A673 (cell line): ENCODE measurements around the gene PROX2. TPM values are rescaled to one million over a fixed set of nuclear protein-coding genes. Genes with fewer than 3 reads are reported as not detected.

Experiments used
- BruUV-seq: library from RNA; stranded (reverse); fragments of 400-500 nt; replicated peaks from 2 replicates; lab custom pipeline; 2021; lab: Mats Ljungman, UMichigan
- CTCF ChIA-PET: fragments of 300-600 bp; sonication (Branson Sonifier 250); formaldehyde crosslinking; loops from one replicate; lab custom pipeline; 2022; ENCODE audit warnings: antibody characterized with exemption; lab: Charles Lee
- POLR2A ChIA-PET: fragments of 300-600 bp; sonication (Branson Sonifier 250); formaldehyde crosslinking; loops from one replicate; lab custom pipeline; 2022; ENCODE audit warnings: antibody characterized with exemption; ENCODE audit not compliant: low non-redundant PET; lab: Charles Lee
- DNase-seq: peaks from one replicate; pipeline ENCODE4 v3.0.0-alpha.2; 2015; ENCODE audit warnings: low spot score
- H3K27ac ChIP-seq: fragments of 200-600 bp; sonication (generic); 2 replicates; pipeline ENCODE4 v1.5.1; 2016; ENCODE audit warnings: mixed run types, low read depth, mild to moderate bottlenecking, mixed read lengths, antibody characterized with exemption, low read length; ENCODE audit not compliant: poor library complexity, severe bottlenecking
- H3K27me3 ChIP-seq: fragments of 200-600 bp; sonication (generic); replicated peaks from 2 replicates; pipeline ENCODE4 v1.6.1; 2017; ENCODE audit warnings: mixed run types, low read depth, mild to moderate bottlenecking, mixed read lengths, antibody characterized with exemption, low read length; ENCODE audit not compliant: insufficient read depth, poor library complexity
- H3K36me3 ChIP-seq: fragments of 200-600 bp; sonication (generic); 2 replicates; pipeline ENCODE4 v1.6.1; 2016; ENCODE audit warnings: mixed run types, mild to moderate bottlenecking, mixed read lengths, antibody characterized with exemption, low read length; ENCODE audit not compliant: insufficient read depth, poor library complexity, severe bottlenecking
- H3K4me1 ChIP-seq: fragments of 200-600 bp; sonication (generic); 2 replicates; pipeline ENCODE4 v1.6.1; 2017; ENCODE audit warnings: mixed run types, mild to moderate bottlenecking, mixed read lengths, antibody characterized with exemption, low read length; ENCODE audit not compliant: insufficient read depth, poor library complexity, severe bottlenecking
- H3K4me3 ChIP-seq: fragments of 200-600 bp; sonication (generic); 2 replicates; pipeline ENCODE4 v1.5.1; 2016; ENCODE audit warnings: low read depth, mixed run types, mild to moderate bottlenecking, mixed read lengths, low read length; ENCODE audit not compliant: poor library complexity, severe bottlenecking
- H3K9me3 ChIP-seq: fragments of 200-600 bp; sonication (generic); 2 replicates; pipeline ENCODE4 v1.6.1; 2016; ENCODE audit warnings: mixed run types, low read depth, mild to moderate bottlenecking, mixed read lengths, antibody characterized with exemption, low read length; ENCODE audit not compliant: poor library complexity, severe bottlenecking
- EZH2 ChIP-seq: fragments of 200-600 bp; sonication (generic); IDR thresholded peaks from 2 replicates; pipeline ENCODE4 v1.6.1; 2017; ENCODE audit warnings: borderline replicate concordance, low read depth, mild to moderate bottlenecking, mixed read lengths, antibody characterized with exemption, low read length; ENCODE audit not compliant: poor library complexity, severe bottlenecking
- intact Hi-C: fragments of 100-400 bp; cut with micrococcal nuclease; formaldehyde crosslinking; loops from one replicate; pipeline ENCODE4 v1.10.0; 2022; ENCODE audit not compliant: unreplicated experiment
- total RNA-seq: library from RNA; stranded (reverse); gene quantifications from 2 replicates; pipeline ENCODE4 v1.2.3, GENCODE V29; 2021
- TF ChIP-seq, protein P1 (sequence below): fragments of 300-800, 200-600 bp; sonication (generic); conservative IDR thresholded peaks from 2 replicates; pipeline ENCODE4 v1.5.1; 2017; ENCODE audit warnings: low read depth, mild to moderate bottlenecking, antibody characterized with exemption, low read length, moderate library complexity, mixed read lengths

PROX2 gene
- total RNA-seq, 1 experiment from 2014 or later, result not detected

- ChIA-PET CTCF (interaction anchor here (0.7 kb wide), 1 partner anchor 180 kb away, joined by 3 read pairs; no protein-coding TSS in a partner anchor), POLR2A (interaction anchor here (0.6 kb wide), 1 partner anchor 187 kb away, joined by 5 read pairs; no protein-coding TSS in a partner anchor)
- intact Hi-C loops, result no loop called here
- no peak overlapping the region for H3K27ac ChIP-seq
- no peaks in the 10 kb centered on the region for H3K4me1 ChIP-seq
- no peaks in the 10 kb centered on the region for H3K9me3 ChIP-seq
- no peaks in the 10 kb centered on the region for H3K27me3 ChIP-seq
- no peak overlapping the region for H3K4me3 ChIP-seq
- no TSS peak for BruUV-seq
- TF ChIP-seq, protein P1, sequence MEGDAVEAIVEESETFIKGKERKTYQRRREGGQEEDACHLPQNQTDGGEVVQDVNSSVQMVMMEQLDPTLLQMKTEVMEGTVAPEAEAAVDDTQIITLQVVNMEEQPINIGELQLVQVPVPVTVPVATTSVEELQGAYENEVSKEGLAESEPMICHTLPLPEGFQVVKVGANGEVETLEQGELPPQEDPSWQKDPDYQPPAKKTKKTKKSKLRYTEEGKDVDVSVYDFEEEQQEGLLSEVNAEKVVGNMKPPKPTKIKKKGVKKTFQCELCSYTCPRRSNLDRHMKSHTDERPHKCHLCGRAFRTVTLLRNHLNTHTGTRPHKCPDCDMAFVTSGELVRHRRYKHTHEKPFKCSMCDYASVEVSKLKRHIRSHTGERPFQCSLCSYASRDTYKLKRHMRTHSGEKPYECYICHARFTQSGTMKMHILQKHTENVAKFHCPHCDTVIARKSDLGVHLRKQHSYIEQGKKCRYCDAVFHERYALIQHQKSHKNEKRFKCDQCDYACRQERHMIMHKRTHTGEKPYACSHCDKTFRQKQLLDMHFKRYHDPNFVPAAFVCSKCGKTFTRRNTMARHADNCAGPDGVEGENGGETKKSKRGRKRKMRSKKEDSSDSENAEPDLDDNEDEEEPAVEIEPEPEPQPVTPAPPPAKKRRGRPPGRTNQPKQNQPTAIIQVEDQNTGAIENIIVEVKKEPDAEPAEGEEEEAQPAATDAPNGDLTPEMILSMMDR, result no peak
- TF ChIP-seq EZH2, result no peak
- no peak for DNase-seq
- H3K36me3 ChIP-seq, result peaks cover 16% of the 10 kb centered on the region
Measured at GRCh38 chr14:74908861-74909341, 33.0 kb upstream of the PROX2 start.

DNA sequence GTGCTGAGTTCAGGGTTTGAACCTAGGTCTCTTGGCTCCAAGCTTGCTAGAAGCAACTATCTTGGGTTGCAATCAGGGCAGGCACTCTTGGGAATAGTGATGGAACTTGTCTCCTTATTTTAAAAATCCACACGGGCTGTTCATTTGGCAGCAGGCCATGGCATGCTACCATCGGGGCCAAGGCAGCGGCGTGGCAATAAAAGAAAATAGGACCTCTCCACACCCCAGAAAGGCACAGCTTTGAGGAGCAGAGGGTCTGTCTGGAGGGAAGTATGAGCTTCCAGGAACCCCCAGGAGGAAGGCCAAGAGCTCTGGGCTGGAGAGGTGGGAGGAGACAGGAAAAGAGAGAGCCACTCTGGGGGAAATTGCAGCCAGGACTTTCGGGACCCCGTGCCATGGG lies 31.8 kb upstream of the PROX2 start:
- Histone ChIP-seq H3K27me3 (no peaks in the 10 kb centered on the region), H3K9me3 (no peaks in the 10 kb centered on the region), H3K4me1 (no peaks in the 10 kb centered on the region), H3K4me3 (no peak overlapping the region), H3K36me3 (peaks cover 26% of the 10 kb centered on the region), H3K27ac (no peak overlapping the region)
- no TSS peak for BruUV-seq
- ChIA-PET CTCF (interaction anchor here (0.7 to 3.3 kb wide), 3 partner anchors 14 to 215 kb away, joined by 3 to 26 read pairs (median 3); no protein-coding TSS in a partner anchor), POLR2A (no interaction called here)
- TF ChIP-seq EZH2, result no peak
- TF ChIP-seq, protein P1, result no peak
- intact Hi-C loops, result no loop called here
- DNase-seq, result no peak

DNA sequence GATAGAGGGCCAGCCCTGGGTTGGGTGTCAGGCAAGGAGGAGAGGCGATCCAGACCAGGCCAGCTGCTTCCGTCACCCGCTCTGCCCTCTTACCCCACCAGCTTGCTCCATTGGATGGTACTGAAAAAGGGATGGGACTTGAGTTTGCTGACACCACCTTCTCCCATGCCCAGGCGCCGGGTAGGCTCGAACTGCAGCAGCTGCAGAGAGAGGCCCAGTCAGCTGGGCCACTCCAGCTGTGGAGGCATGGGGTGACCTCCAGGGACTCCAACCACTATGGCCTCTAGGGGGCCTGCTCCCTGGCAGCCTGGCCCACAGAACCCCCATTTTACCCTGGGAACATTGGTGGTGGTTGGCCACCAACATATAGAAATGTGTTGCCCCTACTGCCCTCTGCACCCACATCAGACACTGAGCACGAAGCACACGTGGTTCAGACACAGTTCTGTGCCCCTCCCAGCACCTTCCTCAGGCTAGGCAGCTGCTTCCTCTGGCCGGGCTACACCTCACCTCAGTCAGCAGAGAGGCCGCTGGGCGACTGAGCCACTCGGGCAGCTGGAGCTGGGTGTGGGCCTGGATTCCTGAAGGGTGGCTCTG lies 31.1 kb upstream of the PROX2 start:
- ChIA-PET POLR2A (no interaction called here), CTCF (interaction anchor here (3.3 kb wide), 1 partner anchor 47 kb away, joined by 26 read pairs; no protein-coding TSS in a partner anchor)
- BruUV-seq, result no TSS peak
- TF ChIP-seq EZH2, result no peak
- TF ChIP-seq, protein P1, result peak; percentile 40; the same call in 1 of the 2 replicates
- no peaks in the 10 kb centered on the region for H3K9me3 ChIP-seq
- DNase-seq, result no peak
- H3K27ac ChIP-seq, result no peak overlapping the region
- H3K4me1 ChIP-seq, result no peaks in the 10 kb centered on the region
- H3K27me3 ChIP-seq, result no peaks in the 10 kb centered on the region
- no peak overlapping the region for H3K4me3 ChIP-seq
- peaks cover 33% of the 10 kb centered on the region for H3K36me3 ChIP-seq
- intact Hi-C loops, result no loop called here
